Lower leg skin (tissue), 3 donors: ENCODE measurements around the gene BCL2.

Experiments used
- CTCF ChIP-seq, 3 donors: fragments of 450-650 bp; IDR thresholded peaks; one replicate each; pipeline ENCODE4 v1.5.1; 2016; ENCODE audit warnings: antibody characterized with exemption in 3 of 3, mild to moderate bottlenecking in 3 of 3, moderate library complexity in 2 of 3
- POLR2A ChIP-seq, 2 donors: fragments of 450-650 bp; IDR thresholded peaks; one replicate each; pipeline ENCODE4 v1.6.1; 2016 to 2017; ENCODE audit warnings: antibody characterized with exemption in 2 of 2, mild to moderate bottlenecking in 1 of 2, moderate library complexity in 1 of 2

- TF ChIP-seq CTCF (IDR thresholded peaks at IDR 0.05) (no peak), POLR2A (IDR thresholded peaks at IDR 0.05) (no peak)
These were observed 105.5 kb downstream of the BCL2 start for GRCh38 chr18:63213936-63214671.
